ENCODE data around the gene CCDC92.

The CCDC92 gene

DNA sequence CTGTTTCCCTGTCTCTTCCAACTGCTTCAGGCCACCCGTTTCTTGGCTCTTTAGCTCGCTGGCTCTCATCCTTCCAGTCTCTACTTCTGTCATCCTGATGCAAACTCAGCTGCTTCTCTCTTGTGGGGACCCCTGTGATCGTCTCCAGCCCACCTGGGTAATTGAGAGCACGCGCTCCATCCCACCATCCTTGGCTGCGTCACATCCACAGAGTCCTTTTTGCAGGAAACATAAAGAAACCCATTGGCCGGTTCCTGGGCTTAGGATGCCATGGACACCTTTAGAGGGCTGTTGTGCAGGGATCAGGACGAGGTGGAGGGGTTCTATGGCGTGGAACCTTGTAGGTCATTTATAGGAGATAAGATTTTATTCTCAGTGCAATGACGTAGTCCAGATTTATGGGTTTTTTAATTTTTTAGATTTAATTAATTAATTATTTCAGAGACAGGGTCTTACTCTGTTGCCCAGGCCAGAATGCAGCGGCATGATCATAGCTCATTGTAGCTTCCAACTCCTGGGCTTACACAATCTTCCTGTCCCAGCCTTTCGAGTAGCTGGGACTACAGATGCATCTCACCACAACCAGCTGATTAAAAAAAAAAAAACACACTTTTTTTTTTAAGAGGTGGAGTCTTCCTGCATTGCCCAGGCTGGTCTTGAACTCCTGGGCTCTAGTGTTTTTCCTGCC lies 82.6 kb downstream of the CCDC92 start:
- DNase-seq (ENCODE audit: low spot score), result no peak

DNA sequence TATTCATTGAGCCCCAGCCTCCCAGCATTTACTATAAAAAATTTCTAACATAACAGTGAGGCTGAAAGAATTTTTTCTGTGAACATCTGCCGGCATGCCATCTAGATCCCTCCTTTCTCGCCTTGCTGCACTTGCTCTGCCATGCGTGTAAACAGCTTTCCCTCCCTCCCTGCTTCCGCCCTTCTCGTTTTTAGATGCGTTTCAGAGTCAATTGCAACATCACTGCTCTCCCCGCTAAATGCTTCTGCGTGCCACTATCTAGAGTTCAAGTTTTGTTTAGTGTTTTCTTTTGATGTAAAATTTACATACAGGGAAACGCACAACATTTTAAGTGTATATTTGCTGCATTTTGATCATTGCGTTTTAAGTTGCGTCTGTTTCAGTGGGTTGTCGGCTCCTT lies 83.6 kb downstream of the CCDC92 start:
- DNase-seq (ENCODE audit: low spot score), result no peak

DNA sequence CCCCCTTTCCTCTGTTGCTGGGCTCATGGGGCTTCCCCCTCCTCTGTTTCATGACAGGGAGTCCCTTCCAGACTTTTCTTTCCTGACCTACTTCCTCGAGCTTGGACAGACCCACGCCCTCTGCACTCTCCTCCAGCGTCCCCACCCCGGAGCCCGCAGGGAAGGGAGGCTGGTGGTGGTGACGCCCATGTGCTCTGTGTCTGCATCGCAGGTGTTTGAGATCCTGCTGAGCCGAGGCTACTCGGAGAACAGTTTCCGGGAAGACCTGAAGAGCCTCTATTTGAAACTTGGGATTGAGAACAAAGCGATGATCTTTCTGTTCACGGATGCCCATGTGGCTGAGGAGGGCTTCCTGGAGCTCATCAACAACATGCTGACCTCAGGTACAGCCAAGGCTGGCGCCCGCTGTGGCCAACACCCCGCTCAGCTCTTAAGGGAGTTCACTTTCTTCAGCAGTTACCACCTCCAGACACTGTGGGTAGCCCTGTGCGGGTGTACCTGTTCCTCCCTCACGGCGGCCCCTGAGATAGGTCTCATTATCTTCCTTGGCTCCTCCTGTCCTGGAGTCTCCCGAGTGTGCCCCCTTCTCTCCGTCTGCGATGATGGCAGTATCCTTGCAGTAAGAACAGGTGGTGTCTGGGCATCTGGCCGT lies 85.6 kb downstream of the CCDC92 start:
- DNase-seq (ENCODE audit: low spot score), result peak; percentile 14

DNA sequence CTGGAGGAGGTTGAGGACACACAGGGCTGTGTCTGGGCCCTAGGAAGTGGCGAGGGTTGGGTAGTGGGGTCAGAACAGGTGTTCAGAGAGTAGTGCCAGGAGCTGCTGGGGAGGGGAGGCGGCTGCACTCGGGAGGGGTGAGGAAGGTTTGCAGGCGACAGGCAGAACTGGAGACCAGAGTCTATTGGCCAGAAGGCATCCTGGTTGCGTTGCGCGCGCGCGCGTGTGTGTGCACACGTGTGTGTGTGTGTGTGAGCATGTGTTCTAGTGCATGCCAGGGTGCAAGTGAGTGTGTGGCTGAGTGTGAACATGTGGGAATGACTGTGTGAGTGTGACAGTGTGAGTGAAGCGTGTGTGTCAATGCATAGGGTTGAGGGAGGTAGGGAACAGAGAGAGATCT lies 86.4 kb downstream of the CCDC92 start:
- no peak for DNase-seq (ENCODE audit: low spot score)
